HEK293 (cell line): ENCODE data around the gene PLCB1.

Source experiments
- CTCF ChIA-PET: fragments of 350-600 bp; formaldehyde crosslinking; extraction: SDS; loops from one replicate; lab custom pipeline; 2021; ENCODE audit warnings: antibody characterized with exemption; lab: Yijun Ruan, JAX
- POLR2A ChIA-PET: fragments of 300-600 bp; formaldehyde crosslinking; extraction: SDS; loops from one replicate; lab custom pipeline; 2020; ENCODE audit warnings: antibody characterized with exemption, inconsistent platforms; lab: Yijun Ruan, JAX
- H3K27ac ChIP-seq: fragments of 200-500 bp; sonication (Bioruptor generic); 2 replicates; pipeline ENCODE4 v1.5.1; 2014; ENCODE audit warnings: low read depth, low read length, control low read depth, inconsistent platforms; ENCODE audit errors: extremely low read depth
- H3K36me3 ChIP-seq, 2 experiments: fragments of 200-500 bp in 1 of 2; sonication (Bioruptor generic) in 1 of 2; 1 replicate in 1 of 2; 2 replicates in 1 of 2; pipeline ENCODE4 v1.5.1; 2014 to 2017; ENCODE audit warnings: inconsistent platforms in 2 of 2, low read length in 2 of 2; ENCODE audit not compliant: control insufficient read depth in 2 of 2, insufficient read depth in 1 of 2
- H3K4me1 ChIP-seq: fragments of 200-500 bp; sonication (Bioruptor generic); 2 replicates; pipeline ENCODE4 v1.5.1; 2014; ENCODE audit warnings: mild to moderate bottlenecking, low read length, inconsistent platforms; ENCODE audit not compliant: control insufficient read depth, insufficient read depth
- H3K4me3 ChIP-seq: 2 replicates; pipeline ENCODE4 v1.5.1; 2011; ENCODE audit warnings: low read depth, mild to moderate bottlenecking, control low read depth, low read length, moderate library complexity
- H3K9me3 ChIP-seq: fragments of 200-500 bp; sonication (Bioruptor generic); 2 replicates; pipeline ENCODE4 v1.5.1; 2014; ENCODE audit warnings: low read depth, low read length, inconsistent platforms; ENCODE audit not compliant: control insufficient read depth, insufficient read depth
- KLF10 ChIP-seq: fragments of 450-650 bp; IDR thresholded peaks from 2 replicates; pipeline ENCODE4 v1.5.1; 2018; ENCODE audit warnings: missing biosample characterization, mild to moderate bottlenecking, missing genetic modification characterization
- KLF7 ChIP-seq: fragments of 450-650 bp; formaldehyde crosslinking; IDR thresholded peaks from 2 replicates; pipeline ENCODE4 v1.5.1; 2016; ENCODE audit warnings: missing biosample characterization, missing genetic modification characterization, borderline replicate concordance
- OVOL3 ChIP-seq: fragments of 450-650 bp; formaldehyde crosslinking; IDR thresholded peaks from 2 replicates; pipeline ENCODE4 v1.5.1; 2016; ENCODE audit warnings: missing biosample characterization, missing genetic modification characterization
- PRDM4 ChIP-seq: fragments of 450-650 bp; formaldehyde crosslinking; IDR thresholded peaks from 2 replicates; pipeline ENCODE4 v1.5.1; 2017; ENCODE audit warnings: missing biosample characterization, missing genetic modification characterization
- SALL2 ChIP-seq: fragments of 450-650 bp; formaldehyde crosslinking; IDR thresholded peaks from 2 replicates; pipeline ENCODE4 v1.5.0; 2017; ENCODE audit warnings: missing biosample characterization, mild to moderate bottlenecking, missing genetic modification characterization, borderline replicate concordance
- SCRT1 ChIP-seq: fragments of 450-650 bp; formaldehyde crosslinking; IDR thresholded peaks from 2 replicates; pipeline ENCODE4 v1.5.1; 2016; ENCODE audit warnings: missing biosample characterization, missing genetic modification characterization, borderline replicate concordance
- ZBTB7A ChIP-seq: fragments of 450-650 bp; formaldehyde crosslinking; IDR thresholded peaks from 2 replicates; pipeline ENCODE4 v1.5.1; 2016; ENCODE audit warnings: low read depth, missing biosample characterization, missing genetic modification characterization
- ZFHX2 ChIP-seq: fragments of 450-650 bp; formaldehyde crosslinking; conservative IDR thresholded peaks from 2 replicates; pipeline ENCODE4 v1.5.1; 2016; ENCODE audit warnings: missing biosample characterization, missing genetic modification characterization
- ZFP41 ChIP-seq: fragments of 450-650 bp; formaldehyde crosslinking; IDR thresholded peaks from 2 replicates; pipeline ENCODE4 v1.5.1; 2016; ENCODE audit warnings: missing biosample characterization, missing genetic modification characterization, borderline replicate concordance
- ZNF148 ChIP-seq: fragments of 450-650 bp; formaldehyde crosslinking; IDR thresholded peaks from 2 replicates; pipeline ENCODE4 v1.5.0; 2017; ENCODE audit warnings: missing biosample characterization, missing genetic modification characterization, borderline replicate concordance
- ZNF174 ChIP-seq: fragments of 450-650 bp; formaldehyde crosslinking; IDR thresholded peaks from 2 replicates; pipeline ENCODE4 v1.5.0; 2017; ENCODE audit warnings: missing biosample characterization, mild to moderate bottlenecking, missing genetic modification characterization
- ZNF184 ChIP-seq: fragments of 450-650 bp; IDR thresholded peaks from 2 replicates; pipeline ENCODE4 v1.5.1; 2018; ENCODE audit warnings: missing biosample characterization, mild to moderate bottlenecking, missing genetic modification characterization
- ZNF26 ChIP-seq: fragments of 450-650 bp; formaldehyde crosslinking; IDR thresholded peaks from 2 replicates; pipeline ENCODE4 v1.5.1; 2016; ENCODE audit warnings: missing biosample characterization, missing genetic modification characterization
- ZNF514 ChIP-seq: fragments of 450-650 bp; formaldehyde crosslinking; IDR thresholded peaks from 2 replicates; pipeline ENCODE4 v1.5.1; 2016; ENCODE audit warnings: missing biosample characterization, missing genetic modification characterization
- ZNF560 ChIP-seq: fragments of 450-650 bp; formaldehyde crosslinking; IDR thresholded peaks from 2 replicates; pipeline ENCODE4 v1.5.1; 2017; ENCODE audit warnings: missing biosample characterization, missing genetic modification characterization, borderline replicate concordance
- ZNF580 ChIP-seq: fragments of 450-650 bp; formaldehyde crosslinking; IDR thresholded peaks from 2 replicates; pipeline ENCODE4 v1.5.1; 2016; ENCODE audit warnings: missing biosample characterization, missing genetic modification characterization
- ZNF585B ChIP-seq: fragments of 450-650 bp; formaldehyde crosslinking; IDR thresholded peaks from 2 replicates; pipeline ENCODE4 v1.5.1; 2016; ENCODE audit warnings: missing biosample characterization, missing genetic modification characterization
- ZNF768 ChIP-seq: fragments of 450-650 bp; formaldehyde crosslinking; IDR thresholded peaks from 2 replicates; pipeline ENCODE4 v1.5.1; 2018; ENCODE audit warnings: missing biosample characterization, mild to moderate bottlenecking, missing genetic modification characterization
- ZXDB ChIP-seq: fragments of 450-650 bp; formaldehyde crosslinking; IDR thresholded peaks from 2 replicates; pipeline ENCODE4 v1.5.1; 2016; ENCODE audit warnings: missing biosample characterization, missing genetic modification characterization

The PLCB1 gene

GRCh38 chr20:8170921-8171320 is 38.9 kb downstream of the PLCB1 start:
- no peak for TF ChIP-seq ZNF26 (tag by site-specific recombination)
- no peak for TF ChIP-seq ZNF560 (tag by site-specific recombination)
- TF ChIP-seq ZXDB (tag by site-specific recombination) = no peak
- TF ChIP-seq PRDM4 (tag by site-specific recombination) = no peak
- no peak for TF ChIP-seq ZBTB7A
- TF ChIP-seq SALL2 (tag by site-specific recombination) = no peak
- TF ChIP-seq OVOL3 (tag by site-specific recombination) = no peak
- TF ChIP-seq ZNF174 (tag by site-specific recombination) = no peak
- TF ChIP-seq KLF7 = no peak
- no peak for TF ChIP-seq ZFP41
- TF ChIP-seq ZNF148 (tag by site-specific recombination) = no peak
- TF ChIP-seq, all 188 proteins: peak for 0
- Histone ChIP-seq H3K27ac (no peak overlapping the region), H3K4me1 (no peaks in the 10 kb centered on the region), H3K36me3 (peaks cover 0 to 5% of the 10 kb centered on the region in 2 experiments; a peak in 1 of 3 replicates), H3K4me3 (no peak overlapping the region), H3K9me3 (no peaks in the 10 kb centered on the region)
- ChIA-PET CTCF (no interaction called here), POLR2A (no interaction called here)

- Histone ChIP-seq H3K36me3 (peaks cover 0 to 5% of the 10 kb centered on the region in 2 experiments; a peak in 1 of 3 replicates), H3K9me3 (no peaks in the 10 kb centered on the region), H3K4me3 (no peak overlapping the region), H3K4me1 (no peaks in the 10 kb centered on the region), H3K27ac (no peak overlapping the region)
- ChIA-PET CTCF (interaction anchor here (0.7 kb wide), 1 partner anchor 31 kb away, joined by 3 read pairs; no protein-coding TSS in a partner anchor), POLR2A (no interaction called here)
- TF ChIP-seq SCRT1 (tag by site-specific recombination) = no peak
- TF ChIP-seq KLF10 (tag by site-specific recombination) = no peak
Measured at GRCh38 chr20:8172191-8172590, 40.1 kb downstream of the PLCB1 start.

- POLR2A ChIA-PET = no interaction called here
Measured at GRCh38 chr20:8175741-8176675, 43.9 kb downstream of the PLCB1 start.

More at GRCh38 chr20:8175741-8176675, 43.9 kb downstream of the PLCB1 start:
- Histone ChIP-seq H3K27ac (no peak overlapping the region), H3K9me3 (no peaks in the 10 kb centered on the region), H3K36me3 (peaks cover 0 to 5% of the 10 kb centered on the region in 2 experiments; a peak in 1 of 3 replicates), H3K4me3 (no peak overlapping the region), H3K4me1 (no peaks in the 10 kb centered on the region)
- CTCF ChIA-PET = no interaction called here
- TF ChIP-seq ZNF768 (tag by site-specific recombination) = no peak
- TF ChIP-seq ZXDB (tag by site-specific recombination) = no peak
- no peak for TF ChIP-seq ZNF514 (tag by site-specific recombination)
- TF ChIP-seq ZNF26 (tag by site-specific recombination) = no peak
- TF ChIP-seq ZNF580 (tag by site-specific recombination) = no peak
- TF ChIP-seq ZFHX2 (tag by site-specific recombination) = no peak
- TF ChIP-seq ZNF184 (tag by site-specific recombination) = no peak
- TF ChIP-seq ZNF585B (tag by site-specific recombination) = no peak
